DMS114 treated with DMSO at 0.1 percent for 48 hours (cell line): Measurements from ENCODE around the gene ARHGEF4.

ENCODE experiments used
- DNase-seq: peaks from one replicate; lab custom pipeline; 2025; ENCODE audit not compliant: unreplicated experiment; lab: John Stamatoyannopoulos, UW

Gene ARHGEF4

GRCh38 chr2:130834931-130835765 lies 1.6 kb upstream of the ARHGEF4 start:
- no peak for DNase-seq

- no peak for DNase-seq
Observed at GRCh38 chr2:130835766-130836015, 1.0 kb upstream of the ARHGEF4 start.

- no peak for DNase-seq
Observed at GRCh38 chr2:130837175-130837810, 579 bp downstream of the ARHGEF4 start.

GRCh38 chr2:130837811-130838565 lies 1.3 kb downstream of the ARHGEF4 start:
- DNase-seq, result no peak

GRCh38 chr2:130839011-130839780 lies 2.5 kb downstream of the ARHGEF4 start:
- DNase-seq, result no peak

- no peak for DNase-seq
Observed at GRCh38 chr2:130840506-130840905, 3.8 kb downstream of the ARHGEF4 start.

GRCh38 chr2:130841741-130842365 lies 5.1 kb downstream of the ARHGEF4 start:
- no peak for DNase-seq

GRCh38 chr2:130842770-130843169 lies 6.1 kb downstream of the ARHGEF4 start:
- DNase-seq, result no peak

- no peak for DNase-seq
Observed at GRCh38 chr2:130843321-130843985, 6.7 kb downstream of the ARHGEF4 start.

- no peak for DNase-seq
Observed at GRCh38 chr2:130844161-130844560, 7.4 kb downstream of the ARHGEF4 start.

- no peak for DNase-seq
Observed at GRCh38 chr2:130845505-130846085, 8.9 kb downstream of the ARHGEF4 start.

- no peak for DNase-seq
Observed at GRCh38 chr2:130846233-130846632, 9.5 kb downstream of the ARHGEF4 start.

GRCh38 chr2:130846686-130847375 lies 10.1 kb downstream of the ARHGEF4 start:
- DNase-seq, result no peak

GRCh38 chr2:130847776-130848525 lies 11.2 kb downstream of the ARHGEF4 start:
- no peak for DNase-seq

GRCh38 chr2:130848526-130849210 lies 12.0 kb downstream of the ARHGEF4 start:
- no peak for DNase-seq

GRCh38 chr2:130849896-130850787 lies 13.4 kb downstream of the ARHGEF4 start:
- DNase-seq, result no peak
